MM.1S (cell line): ENCODE results near the gene CEBPE.

Experiments
- DNase-seq: peaks from one replicate; pipeline ENCODE4 v3.0.0-alpha.2; 2015
- H2AFZ ChIP-seq: fragments of 300-600 bp; sonication (generic); 2 replicates; pipeline ENCODE4 v1.6.0; 2016; ENCODE audit warnings: antibody characterized with exemption, low read length
- H3F3A ChIP-seq: fragments of 300-600 bp; sonication (generic); 2 replicates; pipeline ENCODE4 v1.6.1; 2016; ENCODE audit warnings: mild to moderate bottlenecking, antibody characterized with exemption, low read length, moderate library complexity, mixed read lengths; ENCODE audit not compliant: insufficient read depth
- H3K27ac ChIP-seq: fragments of 300-600 bp; sonication (generic); 2 replicates; pipeline ENCODE4 v1.5.1; 2016; ENCODE audit warnings: mild to moderate bottlenecking, low read length
- H3K27me3 ChIP-seq: fragments of 300-600 bp; sonication (generic); replicated peaks from 2 replicates; pipeline ENCODE4 v1.6.0; 2016; ENCODE audit warnings: low read length; ENCODE audit not compliant: insufficient read depth
- H3K36me3 ChIP-seq: fragments of 300-600 bp; sonication (generic); replicated peaks from 2 replicates; pipeline ENCODE4 v1.6.1; 2016; ENCODE audit warnings: mild to moderate bottlenecking, low read length, mixed read lengths; ENCODE audit not compliant: insufficient read depth
- H3K4me1 ChIP-seq: fragments of 300-600 bp; sonication (generic); 2 replicates; pipeline ENCODE4 v1.6.1; 2016; ENCODE audit warnings: low read length, mixed read lengths
- H3K4me2 ChIP-seq: fragments of 300-600 bp; sonication (generic); 2 replicates; pipeline ENCODE4 v1.6.0; 2016; ENCODE audit warnings: low read depth, low read length
- H3K4me3 ChIP-seq: fragments of 300-600 bp; sonication (generic); 2 replicates; pipeline ENCODE4 v1.5.1; 2016; ENCODE audit warnings: low read length, mixed read lengths
- H3K79me2 ChIP-seq: fragments of 300-600 bp; sonication (generic); 2 replicates; pipeline ENCODE4 v1.6.1; 2016; ENCODE audit warnings: mixed run types, low read length, mixed read lengths
- H3K9ac ChIP-seq: fragments of 300-600 bp; sonication (generic); 2 replicates; pipeline ENCODE4 v1.6.1; 2016; ENCODE audit warnings: low read length, mixed read lengths
- H3K9me2 ChIP-seq: fragments of 300-600 bp; sonication (generic); replicated peaks from 2 replicates; pipeline ENCODE4 v1.6.1; 2016; ENCODE audit warnings: mild to moderate bottlenecking, low read length, mixed read lengths; ENCODE audit not compliant: insufficient read depth
- H3K9me3 ChIP-seq: fragments of 300-600 bp; sonication (generic); replicated peaks from 2 replicates; pipeline ENCODE4 v1.6.1; 2016; ENCODE audit warnings: mild to moderate bottlenecking, low read length, mixed read lengths; ENCODE audit not compliant: insufficient read depth
- H4K20me1 ChIP-seq: fragments of 300-600 bp; sonication (generic); 2 replicates; pipeline ENCODE4 v1.6.1; 2016; ENCODE audit warnings: mild to moderate bottlenecking, low read length, moderate library complexity, mixed read lengths; ENCODE audit not compliant: insufficient read depth
- CTCF ChIP-seq: fragments of 300-600 bp; sonication (generic); IDR thresholded peaks from 2 replicates; pipeline ENCODE4 v1.5.1; 2016; ENCODE audit warnings: antibody characterized with exemption, low read length, mixed read lengths
- EZH2 ChIP-seq: fragments of 300-600 bp; sonication (generic); optimal IDR thresholded peaks from 2 replicates; pipeline ENCODE3; 2017; ENCODE audit warnings: low read depth, mild to moderate bottlenecking, antibody characterized with exemption, low read length, mixed read lengths
- EZH2phosphoT487 ChIP-seq: fragments of 300-600 bp; sonication (generic); IDR thresholded peaks from 2 replicates; pipeline ENCODE4 v1.6.1; 2018; ENCODE audit warnings: antibody characterized with exemption, low read length

CEBPE gene

DNA sequence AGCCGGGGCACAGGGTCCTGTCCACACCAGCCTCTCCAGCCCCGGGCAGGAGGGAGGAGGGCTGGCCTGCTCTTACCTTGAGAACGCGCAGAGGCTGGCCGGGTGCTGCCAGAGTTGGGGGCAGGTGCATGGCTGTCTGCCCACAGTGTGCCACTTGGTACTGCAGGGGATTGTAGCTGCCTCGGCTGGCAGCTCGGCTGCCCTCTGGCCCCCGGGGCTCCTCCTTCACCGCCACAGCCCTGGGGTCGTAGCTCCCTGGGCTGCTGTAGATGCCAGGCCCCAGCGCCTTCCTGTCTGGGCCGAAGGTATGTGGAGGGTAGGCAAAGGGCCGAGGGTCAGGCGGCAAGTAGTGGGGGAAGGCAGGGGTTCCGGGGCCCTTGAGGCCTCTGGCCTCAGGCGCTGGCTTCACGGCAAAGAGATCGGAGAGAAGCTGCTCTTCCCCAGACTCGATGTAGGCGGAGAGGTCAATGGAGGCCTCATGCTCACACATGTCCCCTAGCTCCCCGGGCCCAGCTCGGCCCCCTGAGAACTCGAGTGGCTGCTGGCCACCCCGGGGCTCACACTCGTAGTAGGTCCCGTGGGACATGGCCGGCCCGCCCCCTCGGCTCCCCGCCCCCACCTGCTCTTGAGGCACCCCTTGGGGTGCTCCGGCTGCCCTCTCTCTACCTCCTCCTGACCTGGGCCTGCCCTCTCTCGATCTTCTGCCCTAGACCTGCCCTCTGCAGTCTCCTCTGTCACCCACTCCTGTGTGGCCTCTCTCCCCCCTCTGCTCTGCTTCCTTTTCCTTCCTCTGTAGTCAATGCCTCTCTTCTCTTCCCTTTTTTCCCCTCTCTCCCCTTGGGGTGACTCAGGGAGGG lies at the start of gene CEBPE:
Gene CEBPE (minus strand): TSS at position 750 of the 857 bp plus-strand sequence. CDS start 164 bp downstream, at position 586.
- Histone ChIP-seq H4K20me1 (no peaks in the 10 kb centered on the region), H3K9me3 (no peaks in the 10 kb centered on the region), H2AFZ (no peak within 1 kb of the TSS), H3K27me3 (no peaks in the 10 kb centered on the region), H3K27ac (no peak within 1 kb of the TSS), H3K4me1 (peaks cover 11% of the 10 kb centered on the region), H3K9me2 (no peaks in the 10 kb centered on the region), H3F3A (peaks cover 5% of the 10 kb centered on the region; the same call in 1 of the 2 replicates), H3K4me3 (no peak within 1 kb of the TSS), H3K79me2 (no peaks in the 10 kb centered on the region), H3K9ac (no peak within 1 kb of the TSS), H3K4me2 (no peak within 1 kb of the TSS), H3K36me3 (no peaks in the 10 kb centered on the region)
- TF ChIP-seq EZH2 (no peak), EZH2phosphoT487 (no peak), CTCF (no peak)
- no peak for DNase-seq

- H3K27me3 ChIP-seq, result no peaks in the 10 kb centered on the region
- DNase-seq, result no peak
Observed at GRCh38 chr14:23168246-23168645, 49.2 kb upstream of the CEBPE start.

DNA sequence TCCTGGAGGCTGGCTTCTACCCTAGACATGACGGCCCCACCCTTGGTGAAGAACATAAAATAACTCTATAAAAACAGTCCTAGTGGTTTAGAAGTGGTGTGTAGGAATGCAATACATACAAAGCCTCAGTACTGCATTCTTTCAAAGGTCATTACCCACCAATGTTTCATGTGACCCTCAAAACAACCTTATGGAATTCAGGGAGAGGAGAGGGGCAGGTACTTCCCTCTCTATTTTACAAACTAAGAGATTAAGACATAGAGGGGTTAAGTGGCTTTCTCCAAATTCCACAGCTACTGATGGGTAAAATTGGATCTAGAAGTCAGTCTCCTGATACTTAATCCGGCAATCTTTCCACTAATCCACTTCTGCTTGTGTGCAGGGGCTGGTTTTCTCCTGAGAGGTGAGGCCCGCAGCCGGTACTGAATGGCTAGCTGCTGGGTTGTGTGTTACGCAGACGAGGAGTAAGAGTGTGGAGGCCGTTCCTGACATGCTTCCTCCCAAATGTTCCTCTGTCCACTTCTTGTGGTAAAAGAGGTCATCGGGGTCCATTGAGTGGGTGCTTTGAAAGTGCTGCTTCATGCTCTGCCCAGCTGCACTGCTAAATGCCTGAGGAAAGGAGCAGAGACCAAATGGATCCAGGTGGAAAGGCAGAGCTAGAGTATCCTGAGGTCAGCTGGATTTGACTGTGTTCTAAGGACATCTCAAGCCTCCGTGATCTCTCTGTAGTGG lies 48.2 kb upstream of the CEBPE start:
- Histone ChIP-seq H3K9me3 (no peaks in the 10 kb centered on the region), H3F3A (no peaks in the 10 kb centered on the region), H4K20me1 (no peaks in the 10 kb centered on the region), H3K9me2 (no peaks in the 10 kb centered on the region), H2AFZ (no peak overlapping the region), H3K27ac (no peak overlapping the region), H3K36me3 (no peaks in the 10 kb centered on the region), H3K9ac (no peak overlapping the region), H3K27me3 (no peaks in the 10 kb centered on the region), H3K4me3 (no peak overlapping the region), H3K4me2 (no peak overlapping the region), H3K79me2 (no peaks in the 10 kb centered on the region), H3K4me1 (no peaks in the 10 kb centered on the region)
- DNase-seq, result no peak
- TF ChIP-seq EZH2, result no peak
- no peak for TF ChIP-seq EZH2phosphoT487
- TF ChIP-seq CTCF, result no peak

More at GRCh38 chr14:23168246-23168645, 49.2 kb upstream of the CEBPE start:
- no peak overlapping the region for H2AFZ ChIP-seq
- H3K9me2 ChIP-seq, result no peaks in the 10 kb centered on the region
- no peak overlapping the region for H3K4me2 ChIP-seq
- H4K20me1 ChIP-seq, result no peaks in the 10 kb centered on the region
- H3F3A ChIP-seq, result no peaks in the 10 kb centered on the region
- TF ChIP-seq CTCF, result no peak
- TF ChIP-seq EZH2, result no peak
- TF ChIP-seq EZH2phosphoT487, result no peak
- no peaks in the 10 kb centered on the region for H3K9me3 ChIP-seq
- no peaks in the 10 kb centered on the region for H3K79me2 ChIP-seq
- H3K4me3 ChIP-seq, result no peak overlapping the region
- no peak overlapping the region for H3K9ac ChIP-seq
- H3K4me1 ChIP-seq, result no peaks in the 10 kb centered on the region
- no peak overlapping the region for H3K27ac ChIP-seq
- no peaks in the 10 kb centered on the region for H3K36me3 ChIP-seq
